Mucosa of gallbladder (tissue), 1 donor: ENCODE results near the gene TOGARAM2. TPM values are rescaled to one million over a fixed set of nuclear protein-coding genes. Genes with fewer than 3 reads are reported as not detected.
"Not testable (repeated sequence)": the region's sequence is repeated elsewhere in the genome, so short reads cannot be mapped to it uniquely, and the experiment has no call there.

ENCODE experiments used
- DNase-seq: peaks from one replicate; pipeline ENCODE4 v3.0.0-alpha.2; 2020; ENCODE audit warnings: low spot score
- total RNA-seq: library from RNA; stranded (reverse); gene quantifications from one replicate; pipeline ENCODE4 v1.2.1, GENCODE V29; 2021
- donor health status: DM: no; HTN: no; CAD: no.

Gene TOGARAM2
- total RNA-seq, 1 donor from 2014 or later: 3.5 TPM

DNA sequence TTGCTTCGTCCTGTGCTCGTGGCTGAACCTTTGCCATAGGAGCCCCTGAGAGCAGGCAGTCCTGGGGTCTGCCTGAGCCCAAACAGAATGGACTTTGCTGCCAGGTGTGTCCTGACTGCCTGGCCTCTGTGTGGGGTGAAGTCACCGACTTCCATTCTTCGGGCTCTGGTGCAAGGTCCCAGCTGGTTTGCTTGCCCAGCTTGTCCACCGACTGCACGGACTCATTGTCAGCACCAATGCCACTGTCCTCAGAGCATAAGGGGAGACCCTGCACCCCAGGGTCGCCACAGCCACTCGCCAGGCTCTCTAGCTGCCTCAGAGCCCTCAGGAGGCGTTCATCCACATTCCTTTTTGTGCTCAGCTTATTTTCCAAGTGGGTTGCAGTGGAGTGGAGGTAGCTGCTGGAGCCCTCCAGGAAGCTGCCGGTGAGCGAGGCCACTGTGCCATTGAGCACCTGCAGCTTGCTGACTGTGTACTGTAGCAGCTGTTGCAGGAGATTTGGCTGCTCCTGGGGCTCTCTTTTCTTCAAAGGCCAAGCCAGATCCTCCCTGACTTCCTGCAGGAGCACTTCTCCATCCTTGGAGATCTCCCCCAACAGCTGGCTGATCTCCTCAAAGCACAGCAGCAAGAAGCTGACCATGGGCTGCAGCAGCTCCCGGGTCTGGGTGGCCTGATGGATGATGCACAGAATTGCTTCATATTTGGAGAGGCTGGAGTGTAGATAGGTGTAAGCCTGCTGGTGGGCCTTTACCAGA lies 92.0 kb downstream of the TOGARAM2 start:
- no peak for DNase-seq

DNA sequence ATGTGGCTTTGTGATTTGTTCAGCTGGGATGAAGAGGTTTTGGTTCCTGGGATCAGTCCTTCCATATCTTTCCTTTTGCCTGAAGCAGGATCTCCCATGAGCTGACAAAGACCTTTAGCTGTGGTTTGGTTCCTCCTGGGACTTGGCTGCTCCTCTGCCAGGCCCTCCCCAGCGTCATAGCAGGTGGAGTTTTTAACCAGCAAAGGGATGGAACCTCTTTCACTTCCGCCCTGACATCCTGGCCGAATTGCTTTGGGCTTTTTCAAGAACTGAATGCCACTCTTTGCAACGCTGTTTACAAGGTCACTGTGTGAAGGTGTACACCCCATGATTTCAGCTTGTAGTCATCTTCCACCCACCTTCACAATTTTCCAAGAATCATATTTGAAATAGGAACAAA lies 92.8 kb downstream of the TOGARAM2 start:
- DNase-seq: no peak

DNA sequence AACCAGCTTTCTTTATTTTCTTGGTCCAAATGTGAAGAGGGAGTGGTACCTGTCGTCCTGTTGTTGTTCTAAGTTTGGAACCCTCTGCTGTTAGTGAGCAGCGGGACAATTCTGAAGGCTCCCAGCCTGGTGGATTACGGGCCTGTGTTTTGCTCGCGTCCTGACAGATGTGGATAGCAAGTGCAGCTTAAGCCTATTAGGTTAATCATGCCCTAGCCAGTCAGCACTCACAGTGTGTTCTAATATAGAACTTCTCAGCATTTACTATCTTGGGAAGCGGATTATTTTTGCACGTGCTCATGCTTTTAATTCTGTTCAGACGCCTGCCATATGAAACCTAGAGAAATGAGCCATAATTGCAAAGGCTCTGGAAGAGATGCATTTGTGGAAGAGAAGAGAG lies 93.3 kb downstream of the TOGARAM2 start, which contains the start of gene PCARE:
Gene PCARE, minus strand, starts transcription at position 113 of the 400 bp plus-strand sequence. CDS start 262 bp downstream, outside the sequence.
- DNase-seq: no peak

DNA sequence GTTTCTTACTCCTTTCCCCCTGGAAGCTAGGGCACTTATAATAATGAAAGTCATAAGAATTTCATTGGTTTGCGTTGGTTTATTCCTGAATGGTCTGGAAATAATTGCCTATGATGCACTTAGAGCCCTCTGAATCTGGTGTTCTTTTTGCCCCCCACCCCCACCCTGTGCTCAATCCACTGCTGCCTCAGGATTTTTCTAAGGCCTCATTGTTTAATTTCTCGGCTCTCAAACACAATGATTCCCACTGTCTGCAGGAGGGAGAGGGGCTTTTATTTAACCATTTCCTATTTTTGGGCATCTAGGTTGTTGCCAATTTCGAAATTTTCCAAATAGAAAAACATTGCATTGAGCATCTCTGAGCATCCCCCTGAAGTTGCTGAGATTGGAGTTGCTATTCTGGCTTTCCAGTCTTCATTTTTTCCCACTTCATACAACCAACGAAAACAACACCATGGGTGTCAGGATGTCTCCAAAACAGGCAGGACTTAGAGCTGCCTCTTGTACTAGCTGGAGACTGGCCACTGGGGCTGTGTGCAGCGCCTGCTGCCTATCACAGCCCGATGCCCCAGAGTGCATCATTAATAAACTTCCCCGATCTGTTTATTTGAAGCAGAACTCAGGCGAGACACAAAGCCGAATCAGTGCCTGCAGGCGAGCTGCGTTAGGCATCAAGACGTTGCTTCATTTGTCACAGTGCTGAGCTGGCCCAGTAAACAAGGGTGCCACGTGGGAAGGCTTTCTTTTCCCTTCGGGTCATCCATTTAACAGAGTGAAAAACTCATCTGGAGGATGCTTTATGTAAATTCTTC lies 95.0 kb downstream of the TOGARAM2 start:
- DNase-seq: no peak

DNA sequence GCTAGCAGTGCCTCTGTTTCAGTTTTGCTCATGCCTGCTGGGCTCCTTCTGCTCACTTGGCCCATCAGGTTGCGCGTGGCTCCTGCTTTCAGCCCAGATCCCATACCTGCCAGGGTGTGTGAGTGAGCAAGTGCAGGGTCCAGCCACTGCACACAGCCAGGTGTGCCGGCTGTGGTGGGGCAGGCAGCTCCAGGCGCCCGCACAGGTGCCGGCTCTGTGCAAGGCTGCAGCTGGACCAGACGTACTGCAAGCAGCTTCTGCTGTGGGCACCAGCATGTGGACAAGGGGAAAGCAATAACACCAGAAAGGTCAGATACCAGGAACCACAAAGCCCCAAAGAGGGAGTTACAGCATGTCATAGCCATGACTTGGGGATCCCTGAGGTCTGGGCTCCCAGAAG lies 98.8 kb downstream of the TOGARAM2 start:
- DNase-seq: no peak

DNA sequence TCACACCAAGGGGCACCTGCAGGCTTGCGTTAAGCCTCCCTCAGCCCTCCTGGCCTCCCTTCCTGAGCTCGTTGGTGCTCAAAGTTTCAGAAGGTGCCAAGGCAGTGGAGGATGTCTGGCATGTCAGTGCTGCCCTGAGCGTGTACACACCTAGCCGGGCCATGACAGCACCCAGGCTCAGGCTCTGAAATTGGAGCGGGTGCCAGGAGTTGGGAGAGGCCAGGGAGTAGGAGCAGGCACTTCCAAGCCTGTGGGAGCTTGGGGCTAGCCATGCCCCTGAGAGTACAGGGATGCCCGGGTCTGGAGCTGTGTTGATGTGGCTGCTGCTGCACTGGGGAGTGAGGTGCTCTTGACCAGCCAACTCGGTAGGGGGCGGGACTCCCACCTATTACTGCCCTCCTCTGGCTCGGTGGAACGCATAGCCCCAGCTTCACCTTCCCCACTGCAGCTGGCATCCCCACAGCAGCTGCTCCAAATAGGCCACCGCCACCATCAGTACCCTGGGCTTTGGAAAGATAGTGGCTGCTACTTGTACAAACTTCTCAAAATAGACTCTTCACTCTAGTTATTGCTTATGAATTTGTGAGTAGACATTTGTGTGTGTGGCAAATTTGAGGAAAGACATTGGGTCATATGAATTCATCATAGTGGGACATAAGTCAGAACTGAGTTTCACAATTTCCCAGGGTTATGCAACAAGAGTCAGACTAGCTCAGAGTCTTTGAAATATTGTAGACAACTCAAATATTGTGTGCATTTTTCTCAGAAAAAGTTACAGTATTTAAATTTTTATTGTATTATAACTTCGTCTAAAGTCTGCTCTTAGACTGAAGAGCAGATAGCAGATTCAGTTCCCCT lies 100.0 kb downstream of the TOGARAM2 start:
- DNase-seq: no peak

DNA sequence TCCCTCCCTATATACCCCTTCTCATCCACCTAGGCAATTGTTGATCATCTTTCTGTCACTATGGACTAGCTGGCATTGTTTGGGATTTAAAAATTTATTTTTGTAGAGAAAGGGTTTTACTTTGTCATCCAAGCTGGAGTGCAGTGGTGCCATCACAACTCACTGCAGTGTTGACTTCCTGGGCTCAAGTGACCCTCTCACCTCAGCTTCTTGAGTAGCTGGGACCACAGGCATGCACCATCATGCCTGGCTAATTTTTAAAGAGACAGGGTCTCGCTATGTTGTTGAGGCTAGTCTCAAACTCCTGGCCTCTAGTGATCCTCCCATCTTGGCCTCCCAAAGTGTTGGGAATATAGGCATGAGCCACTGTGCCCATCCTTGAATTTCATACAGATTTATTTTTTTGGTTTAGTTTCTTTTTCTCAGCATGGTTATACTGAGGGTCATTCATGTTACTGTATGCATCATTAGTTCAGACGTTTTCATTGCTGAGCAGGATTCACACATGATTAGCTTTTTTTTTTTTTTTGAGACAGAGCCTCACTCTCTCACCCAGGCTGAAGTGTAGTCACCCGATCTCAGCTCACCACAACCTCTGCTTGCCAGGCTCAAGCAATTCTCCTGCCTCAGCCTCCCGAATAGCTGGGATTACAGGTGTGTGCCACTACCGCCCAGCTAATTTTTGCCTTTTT lies 101.9 kb downstream of the TOGARAM2 start:
- DNase-seq: no peak

DNA sequence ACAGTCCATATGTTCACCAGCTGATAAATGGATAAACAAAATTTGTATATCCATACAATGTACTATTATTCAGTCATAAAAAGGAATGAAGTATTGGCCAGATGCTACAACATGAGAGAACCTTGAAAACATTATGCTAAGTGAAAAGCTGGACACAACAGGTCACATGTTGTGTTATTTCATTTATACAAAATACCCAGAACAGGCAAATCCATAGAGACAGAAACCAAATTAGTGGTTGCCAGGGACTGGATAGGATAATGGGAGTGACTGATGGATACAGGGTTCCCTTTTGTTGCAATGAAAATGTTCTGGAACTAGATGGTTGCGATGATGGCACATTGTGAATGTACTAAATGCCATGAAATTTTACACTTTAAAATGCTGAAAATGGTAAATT lies 103.5 kb downstream of the TOGARAM2 start:
- no peak for DNase-seq

DNA sequence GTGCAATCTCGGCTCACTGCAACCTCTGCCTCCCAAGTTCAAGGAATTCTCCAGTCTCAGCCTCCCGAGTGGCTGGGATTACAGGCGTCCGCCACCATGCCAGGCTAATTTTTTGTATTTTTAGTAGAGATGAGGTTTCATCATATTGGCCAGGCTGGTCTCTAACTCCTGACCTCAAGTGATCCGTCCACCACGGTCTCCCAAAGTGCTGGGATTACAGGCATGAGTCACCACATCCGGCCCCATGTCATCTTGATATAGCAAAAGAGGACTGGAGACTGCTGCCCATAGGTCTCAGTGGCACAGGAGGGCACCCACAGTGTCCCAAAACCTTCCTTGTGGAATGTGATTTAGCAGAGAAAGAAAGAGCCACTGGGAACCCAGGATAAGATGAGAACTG lies 109.2 kb downstream of the TOGARAM2 start:
- not testable (repeated sequence) for DNase-seq

DNA sequence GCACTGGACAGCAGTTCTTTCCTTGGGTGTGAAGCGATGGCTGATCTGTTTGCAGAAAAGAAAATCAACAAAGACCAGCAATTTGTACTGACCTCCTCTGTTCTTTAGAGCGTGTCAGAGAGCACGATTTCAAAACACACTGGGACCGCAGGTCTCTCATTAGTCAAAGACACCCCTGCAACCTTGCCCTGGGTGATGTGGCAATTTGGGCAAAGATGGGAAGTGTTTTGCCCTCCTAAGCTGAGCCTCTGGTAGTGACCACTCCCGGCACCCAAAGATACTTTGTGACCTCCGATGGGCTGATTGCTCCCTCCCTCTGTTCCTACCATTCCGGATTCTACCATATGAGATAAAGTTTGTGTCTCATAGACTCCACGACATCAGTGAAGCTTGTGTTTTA lies 115.9 kb downstream of the TOGARAM2 start:
- DNase-seq: no peak

DNA sequence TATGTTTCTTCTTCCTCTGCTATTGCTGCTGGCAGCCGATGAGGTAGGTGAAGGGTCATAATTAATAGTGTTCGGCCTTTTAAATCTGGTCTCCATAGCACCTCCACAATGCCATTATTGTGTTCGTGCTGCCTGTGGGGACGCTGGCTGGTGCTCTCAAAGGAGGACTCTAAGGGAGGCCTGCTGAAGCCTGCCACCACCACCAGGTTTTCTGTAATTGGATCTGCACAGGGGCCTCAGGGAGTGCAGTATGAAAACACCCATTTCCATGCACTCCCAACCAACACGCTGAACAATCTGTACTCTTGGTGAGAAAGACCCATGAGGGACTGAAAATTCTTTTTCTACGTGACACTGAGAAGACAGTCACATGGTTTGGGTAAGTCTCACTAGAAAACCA lies 116.5 kb downstream of the TOGARAM2 start:
- no peak for DNase-seq

DNA sequence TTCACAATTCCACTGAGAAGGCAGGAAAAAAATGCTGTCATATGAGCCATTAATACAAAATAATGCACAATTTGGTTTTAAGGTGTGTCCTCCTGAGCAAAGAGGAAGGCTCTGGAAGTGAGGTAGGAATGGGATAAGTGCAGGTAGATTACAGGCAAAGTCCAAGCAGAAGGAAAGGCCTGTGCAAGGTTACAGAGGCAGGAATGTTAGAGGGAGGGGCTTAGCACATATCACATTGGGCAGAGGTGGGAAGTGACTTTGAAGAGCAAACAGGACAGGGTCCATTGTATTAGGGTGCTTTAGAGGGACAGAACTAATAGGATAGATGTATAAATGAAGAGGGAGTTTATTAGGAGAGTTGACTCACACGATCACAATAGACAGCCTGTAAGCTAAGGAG lies 119.5 kb downstream of the TOGARAM2 start:
- DNase-seq: no peak

Other genes with a start within 250 kb of the TOGARAM2 start
- 395 TPM for gene PPP1CB, start 229.5 kb upstream of the TOGARAM2 start, total RNA-seq
- 0.89 TPM for gene SPDYA, start 170.5 kb upstream of the TOGARAM2 start, total RNA-seq
- 14.6 TPM for gene TRMT61B, start 111.0 kb upstream of the TOGARAM2 start, total RNA-seq
- gene WDR43, start 86.6 kb upstream of the TOGARAM2 start, total RNA-seq: 27.6 TPM
- gene PCARE, start 93.2 kb downstream of the TOGARAM2 start, total RNA-seq: not detected
- gene CLIP4, start 134.1 kb downstream of the TOGARAM2 start, total RNA-seq: 37.2 TPM